Peyer's patch (tissue), 4 donors: ENCODE results near the gene IL17C.
A peak's percentile ranks its signal among the peaks of the same experiment; 100 is the strongest.

ENCODE experiments used
- POLR2A ChIP-seq, 2 donors: fragments of 450-650 bp; IDR thresholded peaks; one replicate each; pipeline ENCODE4 v1.5.1; 2017; ENCODE audit warnings: antibody characterized with exemption in 2 of 2, mild to moderate bottlenecking in 2 of 2, moderate library complexity in 2 of 2
- TF ChIP-seq, protein P1 (sequence below), 6 experiments: fragments of 450-650 bp in 4 of 6; fragments of 200-600 bp in 2 of 6; sonication (generic) in 1 of 6; IDR thresholded peaks; one replicate each; pipeline ENCODE4 v1.5.1; 2017 to 2019; ENCODE audit warnings: antibody characterized with exemption in 6 of 6, mild to moderate bottlenecking in 3 of 6, moderate library complexity in 1 of 6

DNA sequence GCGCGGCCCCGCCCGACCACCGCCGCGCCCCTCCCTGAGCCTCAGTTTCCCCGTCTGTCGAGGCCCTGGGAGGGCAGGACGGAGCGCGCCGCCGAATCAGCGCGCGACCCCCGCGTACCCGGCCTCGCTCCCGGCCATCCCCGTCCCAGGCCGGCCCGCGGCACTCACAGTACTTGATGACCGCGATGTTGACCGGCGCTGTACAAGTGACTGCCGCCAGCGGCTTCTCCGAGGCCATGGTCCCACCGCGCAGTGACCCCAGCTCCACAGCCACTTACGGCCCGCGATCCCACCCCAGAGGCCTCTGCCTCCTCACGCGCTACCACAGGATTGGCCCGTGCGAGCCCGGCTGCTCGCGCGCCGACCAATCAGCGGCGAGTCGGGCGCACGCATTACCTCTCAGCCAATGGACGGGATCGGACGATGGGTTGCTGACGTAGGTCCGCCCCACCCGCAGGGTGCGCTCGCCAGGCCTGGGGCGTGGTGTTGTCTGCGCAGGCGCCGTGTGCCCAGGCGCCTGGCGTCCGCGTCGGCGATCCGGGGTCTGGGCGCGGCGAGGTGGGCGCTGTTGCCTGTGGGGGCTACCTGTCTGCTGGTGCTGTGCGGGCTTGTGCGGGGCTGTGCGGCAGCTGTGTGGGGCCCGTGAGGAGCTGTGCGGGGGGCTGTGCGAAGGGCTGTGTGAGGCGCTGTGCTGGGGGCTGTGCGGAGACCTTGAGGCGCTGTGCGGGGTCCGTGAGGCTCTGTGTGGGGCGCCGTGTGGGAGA is 24.7 kb downstream of the IL17C start, which contains the start of gene MVD:
- TF ChIP-seq, protein P1, sequence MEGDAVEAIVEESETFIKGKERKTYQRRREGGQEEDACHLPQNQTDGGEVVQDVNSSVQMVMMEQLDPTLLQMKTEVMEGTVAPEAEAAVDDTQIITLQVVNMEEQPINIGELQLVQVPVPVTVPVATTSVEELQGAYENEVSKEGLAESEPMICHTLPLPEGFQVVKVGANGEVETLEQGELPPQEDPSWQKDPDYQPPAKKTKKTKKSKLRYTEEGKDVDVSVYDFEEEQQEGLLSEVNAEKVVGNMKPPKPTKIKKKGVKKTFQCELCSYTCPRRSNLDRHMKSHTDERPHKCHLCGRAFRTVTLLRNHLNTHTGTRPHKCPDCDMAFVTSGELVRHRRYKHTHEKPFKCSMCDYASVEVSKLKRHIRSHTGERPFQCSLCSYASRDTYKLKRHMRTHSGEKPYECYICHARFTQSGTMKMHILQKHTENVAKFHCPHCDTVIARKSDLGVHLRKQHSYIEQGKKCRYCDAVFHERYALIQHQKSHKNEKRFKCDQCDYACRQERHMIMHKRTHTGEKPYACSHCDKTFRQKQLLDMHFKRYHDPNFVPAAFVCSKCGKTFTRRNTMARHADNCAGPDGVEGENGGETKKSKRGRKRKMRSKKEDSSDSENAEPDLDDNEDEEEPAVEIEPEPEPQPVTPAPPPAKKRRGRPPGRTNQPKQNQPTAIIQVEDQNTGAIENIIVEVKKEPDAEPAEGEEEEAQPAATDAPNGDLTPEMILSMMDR (IDR thresholded peaks at IDR 0.05) = peak in 1 of 6 experiments; percentile 2
- peak; percentile 85 to 92 for TF ChIP-seq POLR2A (IDR thresholded peaks at IDR 0.05)
